Measurements from ENCODE around the gene CST9. TPM values are rescaled to one million over a fixed set of nuclear protein-coding genes. Genes with fewer than 3 reads are reported as not detected.

CST9 gene
- total RNA-seq, 1 experiment from 2014 or later: not detected

- H4K8ac ChIP-seq (replicated peaks; ENCODE audit: insufficient read length, low read depth, low read length): no peak overlapping the region
Measured at GRCh38 chr20:23652371-23652770, 46.7 kb upstream of the CST9 start.

More at GRCh38 chr20:23652371-23652770, 46.7 kb upstream of the CST9 start:
- Histone ChIP-seq H4K5ac (ENCODE audit: insufficient read length, low read depth, low read length) (no peak overlapping the region), H3K79me2 (ENCODE audit: insufficient read depth, low read length) (no peaks in the 10 kb centered on the region), H2BK20ac (ENCODE audit: low read depth, low read length, poor library complexity, severe bottlenecking) (no peak overlapping the region), H3K4ac (ENCODE audit: low read depth, low read length) (no peak overlapping the region), H3K79me1 (ENCODE audit: insufficient read depth, low read depth, low read length, poor library complexity, severe bottlenecking) (no peaks in the 10 kb centered on the region), H3K18ac (ENCODE audit: insufficient read length, low read depth, low read length) (no peak overlapping the region), H3K4me1 (ENCODE audit: insufficient read depth, low read length) (no peaks in the 10 kb centered on the region), H2BK120ac (ENCODE audit: low read depth, low read length, poor library complexity, severe bottlenecking) (no peak overlapping the region), H2BK12ac (ENCODE audit: insufficient read length, low read depth, low read length) (no peak overlapping the region), H4K20me1 (ENCODE audit: control insufficient read depth, insufficient read depth, insufficient read length) (no peaks in the 10 kb centered on the region), H3K14ac (ENCODE audit: insufficient read depth, low read length) (no peak overlapping the region), H3K9me3 (ENCODE audit: control insufficient read depth, low read depth, low read length) (no peaks in the 10 kb centered on the region), H3K9ac (ENCODE audit: extremely low read depth, insufficient read length, low read length) (no peak overlapping the region), H2BK15ac (ENCODE audit: low read depth, low read length) (no peak overlapping the region), H2AK5ac (ENCODE audit: insufficient read length, low read length) (no peak overlapping the region), H3K4me2 (ENCODE audit: insufficient read depth, insufficient read length, low read length) (no peak overlapping the region), H3K56ac (ENCODE audit: insufficient read length, low read depth, low read length) (no peak overlapping the region), H2BK5ac (ENCODE audit: insufficient read length, low read length) (no peak overlapping the region), H3K27me3 (ENCODE audit: insufficient read depth, low read length) (no peaks in the 10 kb centered on the region), H3T11ph (ENCODE audit: low read length) (no peak overlapping the region), H3K27ac (ENCODE audit: insufficient read length, low read depth, low read length) (no peak overlapping the region), H4K91ac (ENCODE audit: insufficient read length, low read depth, low read length) (no peak overlapping the region), H3K23ac (ENCODE audit: insufficient read length, low read depth, low read length) (no peak overlapping the region), H3K23me2 (ENCODE audit: insufficient read length, low read depth, low read length, poor library complexity, severe bottlenecking) (no peaks in the 10 kb centered on the region), H2AFZ (ENCODE audit: low read length) (no peak overlapping the region)
- H3K27ac Mint-ChIP-seq: no peak overlapping the region
- no peaks in the 10 kb centered on the region for H3K36me3 Mint-ChIP-seq (ENCODE audit: insufficient read depth in 1 of 3, low read depth in 3 of 3)
- no peak for DNase-seq
- H3K27me3 Mint-ChIP-seq (ENCODE audit: low read depth): no peaks in the 10 kb centered on the region; the same call in none of the 2 replicates
- no peak overlapping the region for H3K4me3 Mint-ChIP-seq
- H3K4me1 Mint-ChIP-seq: peaks cover 0 to 16% of the 10 kb centered on the region in 2 experiments; a peak in 3 of 4 replicates
- no peaks in the 10 kb centered on the region for H3K9me3 Mint-ChIP-seq
- TF ChIP-seq, protein P1, sequence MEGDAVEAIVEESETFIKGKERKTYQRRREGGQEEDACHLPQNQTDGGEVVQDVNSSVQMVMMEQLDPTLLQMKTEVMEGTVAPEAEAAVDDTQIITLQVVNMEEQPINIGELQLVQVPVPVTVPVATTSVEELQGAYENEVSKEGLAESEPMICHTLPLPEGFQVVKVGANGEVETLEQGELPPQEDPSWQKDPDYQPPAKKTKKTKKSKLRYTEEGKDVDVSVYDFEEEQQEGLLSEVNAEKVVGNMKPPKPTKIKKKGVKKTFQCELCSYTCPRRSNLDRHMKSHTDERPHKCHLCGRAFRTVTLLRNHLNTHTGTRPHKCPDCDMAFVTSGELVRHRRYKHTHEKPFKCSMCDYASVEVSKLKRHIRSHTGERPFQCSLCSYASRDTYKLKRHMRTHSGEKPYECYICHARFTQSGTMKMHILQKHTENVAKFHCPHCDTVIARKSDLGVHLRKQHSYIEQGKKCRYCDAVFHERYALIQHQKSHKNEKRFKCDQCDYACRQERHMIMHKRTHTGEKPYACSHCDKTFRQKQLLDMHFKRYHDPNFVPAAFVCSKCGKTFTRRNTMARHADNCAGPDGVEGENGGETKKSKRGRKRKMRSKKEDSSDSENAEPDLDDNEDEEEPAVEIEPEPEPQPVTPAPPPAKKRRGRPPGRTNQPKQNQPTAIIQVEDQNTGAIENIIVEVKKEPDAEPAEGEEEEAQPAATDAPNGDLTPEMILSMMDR (conservative IDR thresholded peaks at IDR 0.05): no peak
